Left colon (tissue), 2 donors: ENCODE results near the gene BACH2. TPM values are rescaled to one million over a fixed set of nuclear protein-coding genes. Genes with fewer than 3 reads are reported as not detected.
"Not testable (repeated sequence)": the region's sequence is repeated elsewhere in the genome, so short reads cannot be mapped to it uniquely, and the experiment has no call there.

Source experiments
- ATAC-seq: fragments of 200-7000 bp; cut with Tn5 transposase; one replicate; pipeline ENCODE4 v1.9.1; 2020; ENCODE audit warnings: mild to moderate bottlenecking, moderate library complexity
- DNase-seq, 2 donors: peaks; one replicate each; pipeline ENCODE4 v3.0.0-alpha.2; 2020
- intact Hi-C, 2 donors: fragments of 100-400 bp; cut with DNase I in 1 of 2; cut with micrococcal nuclease in 1 of 2; formaldehyde crosslinking; loops; one replicate each; pipeline versions ENCODE4 v1.11.2 to v1.14.0; 2022; cut with DNase I, micrococcal nuclease
- total RNA-seq, 2 donors: library from RNA; stranded (reverse); fragmentation: NEBNext Ultra II Directional; extraction: Animal tissue kit (Norgen Biotek cat#: 25700); gene quantifications; one replicate each; pipeline ENCODE4 v1.2.1, GENCODE V29; 2021
- donor health status: DM: no; HTN: no; CAD: no.
- donor health status: DM: yes; HTN: yes; CAD: no.

Gene BACH2
- total RNA-seq, 2 donors from 2014 or later = 0.67 to 1.3 TPM

DNA sequence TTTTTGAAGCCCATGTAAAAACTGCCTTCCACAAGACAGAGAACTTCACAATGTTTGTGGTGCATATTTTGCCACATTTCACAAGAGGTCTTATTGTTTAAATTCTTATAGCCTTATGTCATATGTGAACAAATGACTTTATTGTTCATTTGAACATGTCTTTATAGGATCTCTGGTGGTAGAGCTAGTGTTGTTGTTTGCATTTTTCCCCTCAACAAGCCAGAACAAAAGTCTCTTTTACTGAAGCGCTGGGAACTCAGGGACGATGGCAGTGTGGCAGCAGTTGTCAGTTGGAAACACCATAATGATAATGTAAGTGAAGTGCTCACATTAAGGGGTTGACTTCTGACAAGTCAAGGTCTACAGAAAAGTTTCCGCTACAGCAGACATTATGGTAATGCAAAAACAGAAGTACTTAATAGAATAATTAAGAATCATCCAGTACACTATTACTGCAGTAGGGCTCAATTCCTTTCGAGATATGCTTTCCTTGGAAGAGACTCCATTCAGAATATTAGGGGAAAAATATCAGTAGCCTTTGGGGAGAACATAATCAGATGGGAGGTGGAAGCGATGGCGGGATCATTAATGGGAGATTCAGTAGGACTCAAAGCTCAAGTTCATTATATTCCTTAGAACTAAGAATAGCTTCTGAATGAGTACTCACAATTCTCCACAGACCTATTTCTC, 222.3 kb downstream of the BACH2 start:
- DNase-seq = no peak
- intact Hi-C loops = no loop called here

DNA sequence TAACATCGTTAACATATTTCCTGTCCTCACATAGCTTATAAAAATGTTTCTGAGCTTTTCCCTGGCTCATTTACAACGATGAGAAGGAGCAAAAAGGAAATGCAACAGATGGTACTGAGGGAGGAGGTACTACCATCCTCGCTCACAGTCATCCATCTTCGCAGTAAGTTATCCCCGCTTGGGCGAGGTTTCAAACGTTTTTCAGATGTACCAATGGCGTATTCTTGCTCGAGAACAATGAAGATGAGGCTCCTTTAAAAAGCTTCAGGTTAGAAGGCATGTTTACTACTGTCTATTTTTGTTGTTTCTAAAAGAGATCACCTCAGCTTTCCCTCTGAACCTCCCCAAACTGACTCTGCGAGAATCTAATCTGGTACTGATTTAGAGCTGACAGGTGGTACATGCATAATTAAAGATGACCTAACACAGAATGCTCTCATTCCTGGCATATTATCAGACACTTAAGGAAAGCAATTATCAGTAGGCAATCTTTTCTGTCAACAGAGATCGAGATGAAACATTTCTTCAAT, 223.6 kb downstream of the BACH2 start:
- ATAC-seq (no peak), DNase-seq (no peak)
- intact Hi-C loops = no loop called here

More for the DNA sequence above, 222.3 kb downstream of the BACH2 start:
- no peak for ATAC-seq

DNA sequence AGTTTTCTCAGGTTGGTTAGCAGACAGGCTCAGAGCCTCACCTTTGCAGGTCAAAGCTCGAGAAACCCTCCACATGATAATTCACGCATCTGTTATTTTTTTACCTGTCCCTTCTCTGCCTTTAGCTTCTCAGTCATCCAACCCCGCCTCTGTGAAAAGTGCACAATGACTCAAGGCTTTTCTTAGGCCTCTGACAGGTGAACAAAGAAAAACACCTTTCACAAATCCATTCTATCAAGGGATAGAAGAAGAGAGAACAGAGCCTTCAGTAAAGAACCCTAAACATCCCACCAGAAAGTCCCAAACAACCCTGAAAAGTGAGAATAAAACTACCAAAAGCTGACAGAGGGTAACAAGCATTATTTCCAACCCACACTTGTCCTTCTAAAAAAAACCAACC, 224.1 kb downstream of the BACH2 start:
- no peak for DNase-seq
- intact Hi-C loops = no loop called here
- no peak for ATAC-seq

DNA sequence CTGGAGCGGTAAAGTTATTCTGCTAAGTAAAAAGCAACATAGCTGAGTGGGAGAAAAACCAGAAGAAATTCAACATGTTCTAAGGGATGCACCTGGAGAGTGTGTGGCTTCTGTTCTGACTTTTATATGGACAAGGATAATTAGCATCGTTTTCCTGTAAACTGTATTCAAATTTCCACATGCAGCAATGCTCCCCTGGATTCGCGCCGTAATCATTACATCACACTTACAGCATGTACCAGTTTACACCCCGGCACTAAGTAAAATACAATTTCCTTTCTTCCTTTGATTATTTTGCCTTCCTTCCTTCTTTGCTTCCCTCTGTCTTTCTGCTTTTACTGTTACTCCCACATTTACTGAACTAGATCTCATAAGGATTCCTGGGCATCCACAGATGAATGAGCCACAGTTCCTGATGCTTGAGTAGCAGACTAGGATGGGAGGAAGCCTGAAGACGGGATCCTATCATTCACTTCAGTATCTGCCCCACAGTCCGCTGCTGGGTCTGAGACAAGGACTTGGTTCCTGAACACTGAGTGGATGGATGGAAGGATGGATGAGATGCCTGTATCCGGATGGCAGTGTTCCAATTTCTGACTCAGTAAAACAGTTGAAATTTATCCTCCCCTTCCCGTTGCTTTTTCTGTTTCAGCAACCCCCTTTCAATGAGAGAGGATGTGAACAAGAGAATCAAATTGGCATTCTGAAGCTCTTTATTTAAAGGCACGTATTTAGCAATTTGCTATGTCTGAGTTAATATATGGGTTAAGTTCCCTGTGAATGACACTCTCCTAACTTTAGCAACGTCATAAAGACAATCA, 227.7 kb downstream of the BACH2 start:
- ATAC-seq = no peak
- intact Hi-C loops = no loop called here
- no peak for DNase-seq

DNA sequence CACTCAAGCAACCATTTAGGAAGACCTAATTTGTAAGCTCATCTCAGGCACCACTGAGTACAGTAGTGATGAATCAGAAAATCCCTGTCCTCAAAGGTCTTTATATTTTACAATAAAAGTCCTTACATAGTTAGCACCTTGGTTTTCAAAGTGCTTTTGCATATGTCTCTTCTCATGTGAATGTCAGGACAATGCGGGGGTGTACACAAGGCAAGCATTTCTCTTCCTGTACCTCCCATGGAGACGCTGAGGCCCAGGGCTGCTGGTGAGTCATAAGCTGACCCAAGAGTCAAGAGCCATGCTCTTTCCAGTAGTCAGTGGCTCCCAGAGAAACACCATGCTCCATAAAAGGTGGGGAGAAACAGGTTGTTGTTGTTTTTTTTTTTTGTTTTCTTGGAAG, 228.4 kb downstream of the BACH2 start:
- DNase-seq = no peak
- no peak for ATAC-seq
- intact Hi-C loops = no loop called here

DNA sequence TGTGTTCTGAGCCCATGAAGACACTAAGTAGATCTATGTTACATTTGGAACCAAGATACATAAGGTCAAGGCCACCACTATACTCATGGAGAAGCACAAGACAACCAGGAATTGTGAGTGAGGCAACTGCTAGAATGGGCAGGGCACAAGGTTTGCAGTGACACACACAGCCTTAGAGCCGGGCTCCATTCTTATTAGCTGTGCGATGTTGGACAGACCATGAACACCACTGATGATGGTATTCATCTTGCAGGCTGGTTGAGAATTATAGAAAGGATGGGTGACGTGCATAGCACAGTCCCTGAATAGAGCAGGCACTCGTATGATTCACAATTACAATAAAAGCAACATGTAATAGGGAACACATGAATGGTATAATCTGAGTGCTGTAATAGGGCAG, 229.9 kb downstream of the BACH2 start:
- DNase-seq (no peak), ATAC-seq (no peak)
- intact Hi-C loops = no loop called here

DNA sequence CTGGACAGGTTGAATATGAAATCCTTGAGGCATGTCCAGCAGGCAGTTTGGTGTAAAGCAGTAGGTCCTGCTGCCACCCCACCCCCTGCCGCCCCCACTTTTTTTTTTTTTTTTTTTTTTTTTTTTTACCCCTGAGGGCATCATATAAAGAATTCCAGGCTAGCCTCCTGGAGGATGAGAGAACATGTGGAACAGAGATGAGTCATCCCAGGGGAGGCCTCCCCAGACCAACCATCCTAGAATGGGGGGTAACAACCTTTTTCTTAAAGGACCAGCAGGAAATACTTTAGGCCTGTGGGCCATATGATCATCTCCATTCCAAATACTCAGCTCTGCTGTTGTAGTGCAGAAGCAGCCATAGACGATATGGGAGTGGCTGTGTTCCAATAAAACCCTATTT, 231.5 kb downstream of the BACH2 start:
- intact Hi-C loops = no loop called here
- ATAC-seq = peak; percentile 42
- DNase-seq = no peak

DNA sequence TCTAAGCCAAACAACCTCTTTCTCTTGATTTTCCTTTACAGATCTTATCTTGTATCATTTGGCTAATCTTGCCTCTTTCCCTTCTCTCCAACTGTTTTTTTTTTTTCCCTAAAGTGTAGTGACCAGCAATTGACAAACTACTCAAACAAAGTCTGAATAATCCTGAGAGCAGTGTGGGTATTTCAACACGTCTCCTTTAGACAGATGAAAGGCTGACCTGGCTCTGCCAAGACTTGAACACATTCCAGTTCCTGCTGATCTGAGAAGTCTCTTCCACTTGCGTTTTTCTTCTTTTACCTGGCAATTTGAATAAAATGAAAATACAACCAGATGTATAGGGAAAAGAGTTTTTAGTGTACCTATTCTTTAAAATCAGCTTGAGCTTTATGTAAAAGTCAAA, 234.0 kb downstream of the BACH2 start:
- ATAC-seq = no peak

DNA sequence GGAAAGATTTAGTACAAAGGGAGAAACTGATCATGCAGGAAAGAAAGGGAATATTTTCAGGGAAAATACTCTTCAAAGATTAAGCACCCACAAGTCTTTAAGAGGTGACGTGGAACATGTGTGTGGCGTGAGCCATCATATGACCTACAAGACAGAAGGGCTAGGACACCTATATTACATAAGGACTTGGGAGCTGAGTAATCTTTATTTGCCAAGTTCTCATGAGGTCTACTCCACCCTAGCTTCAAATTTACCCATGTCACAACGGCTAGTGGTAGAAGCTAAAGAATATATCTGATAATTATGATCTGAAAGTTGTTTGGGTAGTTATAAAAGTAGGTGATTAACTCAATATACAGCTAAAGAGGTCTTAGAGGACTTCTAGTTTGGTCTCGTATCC, 234.6 kb downstream of the BACH2 start:
- peak; percentile 56 for ATAC-seq
- no peak for DNase-seq
- intact Hi-C loops = no loop called here

More for the DNA sequence above, 234.0 kb downstream of the BACH2 start:
- intact Hi-C loops = no loop called here
- DNase-seq = no peak

DNA sequence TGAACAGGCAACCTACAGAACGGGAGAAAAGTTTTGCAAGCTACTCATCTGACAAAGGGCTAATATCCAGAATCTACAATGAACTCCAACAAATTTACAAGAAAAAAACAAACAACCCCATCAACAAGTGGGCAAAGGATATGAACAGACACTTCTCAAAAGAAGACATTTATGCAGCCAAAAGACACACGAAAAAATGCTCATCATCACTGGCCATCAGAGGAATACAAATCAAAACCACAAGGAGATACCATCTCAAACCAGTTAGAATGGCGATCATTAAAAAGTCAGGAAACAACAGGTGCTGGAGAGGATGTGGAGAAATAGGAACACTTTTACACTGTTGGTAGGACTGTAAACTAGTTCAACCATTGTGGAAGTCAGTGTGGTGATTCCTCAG, 237.5 kb downstream of the BACH2 start:
- intact Hi-C loops, ATAC-seq, DNase-seq: not testable (repeated sequence)

DNA sequence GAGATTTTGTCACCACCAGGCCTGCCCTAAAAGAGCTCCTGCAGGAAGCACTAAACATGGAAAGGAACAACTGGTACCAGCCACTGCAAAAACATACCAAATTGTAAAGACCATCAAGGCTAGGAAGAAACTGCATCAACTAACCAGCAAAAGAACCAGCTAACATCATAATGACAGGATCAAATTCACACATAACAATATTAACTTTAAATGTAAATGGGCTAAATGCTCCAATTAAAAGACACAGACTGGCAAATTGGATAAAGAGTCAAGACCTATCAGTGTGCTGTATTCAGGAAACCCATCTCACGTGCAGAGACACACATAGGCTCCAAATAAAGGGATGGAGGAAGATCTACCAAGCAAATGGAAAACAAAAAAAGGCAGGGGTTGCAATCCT, 240.7 kb downstream of the BACH2 start:
- DNase-seq, ATAC-seq, intact Hi-C loops: not testable (repeated sequence)

DNA sequence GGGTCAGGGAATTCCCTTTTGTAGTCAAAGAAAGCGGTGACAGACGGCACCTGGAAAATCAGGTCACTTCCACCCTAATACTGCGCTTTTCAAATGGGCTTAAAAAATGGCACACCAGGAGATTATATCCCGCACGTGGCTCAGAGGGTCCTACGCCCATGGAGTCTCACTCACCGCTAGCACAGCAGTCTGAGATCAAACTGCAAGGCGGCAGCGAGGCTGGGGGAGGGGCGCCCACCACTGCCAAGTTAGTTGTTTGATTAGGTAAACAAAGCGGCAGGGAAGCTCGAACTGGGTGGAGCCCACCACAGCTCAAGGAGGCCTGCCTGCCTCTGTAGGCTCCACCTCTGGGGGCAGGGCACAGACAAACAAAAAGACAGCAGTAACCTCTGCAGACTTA, 242.4 kb downstream of the BACH2 start:
- DNase-seq, ATAC-seq, intact Hi-C loops: not testable (repeated sequence)

DNA sequence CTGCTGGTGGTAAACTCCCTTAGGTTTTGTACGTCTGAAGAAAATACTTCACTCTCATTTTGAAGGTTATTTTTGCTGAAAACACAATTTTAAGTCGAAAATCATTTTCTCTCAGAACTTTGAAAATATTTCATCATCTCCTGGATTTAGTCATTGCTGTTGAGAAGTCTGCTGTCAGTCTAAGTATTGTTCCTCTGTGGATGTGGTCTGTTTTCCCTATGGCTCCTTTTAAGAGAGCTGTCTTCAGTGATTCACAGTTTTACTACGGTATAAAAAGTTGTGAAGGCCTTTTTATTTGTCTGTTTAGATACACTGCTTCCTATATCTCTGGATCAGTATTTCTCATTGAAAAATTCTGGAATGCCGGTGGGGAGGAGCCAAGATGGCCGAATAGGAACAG, 243.0 kb downstream of the BACH2 start:
- DNase-seq = no peak
- no peak for ATAC-seq
- intact Hi-C loops = no loop called here

DNA sequence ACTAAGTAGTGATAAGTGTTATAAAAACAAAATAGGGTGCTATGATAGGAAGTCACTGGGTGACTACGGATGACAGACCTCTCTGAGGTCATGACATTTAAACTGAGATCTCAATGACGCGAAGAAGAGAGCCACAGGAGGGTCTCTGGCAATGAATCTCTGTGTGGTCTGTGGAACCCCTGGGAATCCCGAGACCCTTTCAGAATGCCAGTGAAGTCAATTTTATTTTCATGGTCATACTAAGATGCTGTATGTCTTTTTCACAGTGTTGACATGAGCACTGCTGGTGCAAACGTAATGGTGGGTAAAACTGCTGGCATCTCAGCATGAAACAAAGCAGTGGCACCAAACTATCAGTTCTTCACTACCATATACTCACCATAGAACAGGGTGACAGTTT, 247.3 kb downstream of the BACH2 start:
- DNase-seq (no peak), ATAC-seq (no peak)
- intact Hi-C loops = no loop called here

DNA sequence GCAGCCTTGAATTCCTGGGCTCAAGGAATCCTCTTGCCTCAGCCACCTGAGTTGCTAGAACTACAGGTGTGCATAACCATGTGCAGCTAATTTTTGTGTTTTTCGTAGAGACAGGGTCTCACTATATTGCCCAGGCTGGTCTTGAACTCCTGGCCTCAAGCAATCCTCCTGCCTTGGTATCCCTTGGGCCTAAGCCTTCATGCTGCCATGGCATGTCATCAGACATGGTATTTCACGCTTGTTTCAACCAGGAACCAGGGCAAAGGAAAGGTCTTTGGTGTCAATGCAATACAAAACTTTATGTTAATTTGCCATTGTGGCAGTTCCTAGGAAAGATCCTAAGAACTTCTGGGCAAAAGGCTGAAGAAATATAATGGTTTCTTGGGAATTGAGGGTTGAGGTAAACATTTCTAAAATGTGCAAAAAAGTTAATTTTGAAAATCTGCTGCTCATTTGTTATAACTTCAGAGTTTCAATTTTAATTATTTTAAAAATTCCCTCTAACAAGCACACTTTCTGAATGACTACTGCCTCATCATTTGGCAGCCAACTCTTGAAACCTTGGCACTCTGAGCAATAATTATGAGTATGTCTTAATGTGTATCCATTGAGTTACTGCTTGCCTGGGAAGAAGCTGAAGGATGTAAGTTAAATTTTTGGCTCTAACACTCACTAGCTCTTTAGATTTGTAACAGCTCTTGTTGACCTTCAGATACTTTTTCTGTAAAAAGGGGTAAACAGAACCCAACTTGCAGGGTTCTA, 248.3 kb downstream of the BACH2 start:
- ATAC-seq (no peak), DNase-seq (no peak)
- intact Hi-C loops = no loop called here

DNA sequence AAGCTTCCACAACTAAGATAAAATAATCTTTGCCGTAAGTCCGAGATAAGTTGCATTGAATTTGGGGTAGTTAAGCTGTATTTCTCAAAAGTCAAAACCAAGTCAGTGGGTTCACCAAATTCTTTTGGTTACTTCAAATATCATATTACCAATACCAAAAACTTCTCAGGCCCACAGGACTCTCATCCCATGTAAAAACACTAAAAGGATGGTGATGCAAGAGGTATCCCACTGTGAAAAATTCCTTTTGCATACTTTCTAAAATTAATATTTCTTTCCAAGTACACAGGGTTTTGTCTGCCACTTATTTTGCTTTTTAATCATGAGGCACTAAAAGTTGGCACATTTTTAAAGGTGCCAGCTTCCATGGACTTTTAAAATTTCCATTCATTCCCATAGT, 251.1 kb downstream of the BACH2 start:
- DNase-seq (no peak), ATAC-seq (no peak)
- intact Hi-C loops = no loop called here

DNA sequence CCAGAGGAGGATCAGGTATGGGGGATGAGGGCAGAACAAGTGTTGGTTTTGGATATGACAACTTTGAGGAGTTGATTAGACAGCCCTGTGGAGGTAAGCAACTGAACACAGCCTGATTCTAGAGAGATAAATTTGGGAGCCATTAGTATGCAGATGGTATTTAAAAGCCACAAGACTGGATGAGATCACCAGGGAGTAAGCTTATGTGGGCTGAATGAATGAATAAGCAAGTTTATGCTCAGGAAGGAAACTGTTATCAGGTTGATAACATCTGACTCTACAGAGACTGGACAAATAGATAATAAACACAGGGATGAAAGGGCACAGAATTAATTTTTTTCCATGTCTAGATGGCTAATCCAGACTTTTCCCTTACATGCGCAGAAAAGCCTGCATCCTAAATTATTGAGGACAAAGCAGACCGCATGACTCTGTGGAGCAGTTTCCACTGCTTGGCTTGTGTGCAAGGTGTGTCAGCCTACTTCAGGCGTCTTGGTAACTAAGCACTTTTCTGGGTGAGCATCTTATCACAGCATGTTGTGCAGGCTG, 251.7 kb downstream of the BACH2 start:
- ATAC-seq = no peak

DNA sequence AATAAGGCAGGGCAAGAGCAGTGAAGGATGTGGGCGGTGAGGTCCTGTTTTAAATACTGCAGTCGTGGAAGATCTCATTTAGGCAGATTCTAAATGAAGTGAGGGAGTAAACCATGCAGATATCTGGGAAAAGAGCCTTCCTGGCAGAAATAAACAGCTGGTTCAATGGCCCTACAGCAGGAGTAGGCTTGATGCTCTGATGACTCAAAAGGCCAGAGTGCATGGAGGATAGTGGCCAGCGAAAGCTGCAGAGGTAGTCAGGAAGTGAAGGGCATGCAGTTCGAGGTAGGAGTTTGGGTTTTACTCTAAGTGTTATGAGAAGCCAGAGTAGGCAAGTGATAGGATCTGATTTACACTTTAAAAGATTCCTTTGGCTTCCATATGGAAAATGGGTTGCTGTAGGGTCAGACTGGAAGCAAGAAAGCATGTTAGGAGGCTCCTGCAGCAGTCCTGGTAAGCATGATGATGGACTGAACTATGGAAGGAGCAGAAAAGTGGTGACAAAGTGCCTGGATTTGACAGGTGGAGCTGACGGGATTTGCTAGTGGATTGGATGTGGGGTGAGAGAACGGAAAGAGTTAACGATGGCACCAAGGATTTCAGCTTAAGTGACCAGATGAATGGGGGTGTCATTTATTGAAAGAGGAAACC, 252.3 kb downstream of the BACH2 start:
- intact Hi-C loops = no loop called here
- ATAC-seq (no peak), DNase-seq (no peak)

More for the DNA sequence above, 251.7 kb downstream of the BACH2 start:
- DNase-seq = no peak
- intact Hi-C loops = no loop called here

DNA sequence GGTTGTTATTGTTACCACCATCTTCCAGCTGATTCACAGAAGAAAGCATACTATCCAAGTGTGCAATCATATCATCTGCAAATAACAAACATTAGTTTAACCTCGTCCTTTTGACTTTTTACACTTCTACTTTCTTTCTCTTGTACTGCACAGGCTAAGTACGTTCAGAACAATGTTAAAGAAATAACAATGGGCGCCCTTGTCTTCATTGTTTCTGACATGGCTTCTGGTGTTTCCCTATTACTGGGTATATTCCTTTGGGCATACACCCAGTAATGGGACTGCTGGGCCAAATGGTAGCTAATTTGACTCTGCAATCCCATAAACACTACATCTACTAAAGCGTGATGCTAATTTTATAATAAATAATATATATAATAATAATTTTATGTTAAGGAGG, 255.7 kb downstream of the BACH2 start:
- intact Hi-C loops = no loop called here

More for the DNA sequence above, 255.7 kb downstream of the BACH2 start:
- DNase-seq (no peak), ATAC-seq (no peak)
